Activated T-cell treated with anti-CD3 and anti-CD28 coated beads for 48 hours (primary cell): ENCODE measurements around the gene PDE8A.
"Not testable (repeated sequence)": the region's sequence is repeated elsewhere in the genome, so short reads cannot be mapped to it uniquely, and the experiment has no call there.

Source experiments
- DNase-seq: peaks from one replicate; pipeline ENCODE4 v3.0.0-alpha.2; 2020; ENCODE audit warnings: low read depth

The PDE8A gene

DNA sequence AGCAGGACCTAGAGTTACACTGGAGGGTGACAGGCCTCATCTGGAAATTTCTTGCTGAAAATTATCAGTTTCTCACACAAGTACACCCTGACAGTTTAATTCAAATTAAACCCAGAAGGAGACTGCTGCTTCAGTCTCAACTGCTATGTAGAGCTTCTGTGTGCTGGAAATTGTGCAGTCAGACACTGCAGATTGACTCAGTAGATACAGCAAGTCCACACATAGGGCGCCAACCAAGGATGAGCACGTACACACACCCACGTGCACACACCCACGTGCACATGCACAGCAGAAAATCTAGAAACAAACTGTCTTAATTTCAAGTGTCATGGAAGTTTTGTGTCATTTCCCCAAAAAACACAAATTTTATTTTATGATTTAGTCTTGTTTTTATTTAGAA lies 192.9 kb downstream of the PDE8A start:
- DNase-seq = no peak

- not testable (repeated sequence) for DNase-seq
Observed at GRCh38 chr15:85177042-85177515, 195.4 kb downstream of the PDE8A start.

DNA sequence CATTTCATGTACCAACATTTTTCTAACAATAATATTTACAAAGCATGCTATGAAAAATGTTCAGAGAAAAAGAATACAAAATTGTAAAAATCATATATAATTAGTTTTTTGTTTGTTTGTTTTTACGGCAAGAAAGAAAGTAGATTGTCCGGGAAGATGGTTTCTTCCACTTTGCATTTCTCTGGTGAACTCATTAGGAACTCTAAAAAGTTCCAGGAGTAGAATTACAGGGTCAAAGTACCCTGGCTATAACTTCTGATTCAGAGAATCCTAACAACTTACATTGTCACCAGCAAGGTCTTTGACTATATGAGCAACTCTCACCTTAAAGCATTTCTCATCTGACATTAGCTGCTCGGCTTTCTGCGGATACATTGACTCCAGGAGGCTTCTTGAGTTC lies 196.7 kb downstream of the PDE8A start:
- DNase-seq = no peak

DNA sequence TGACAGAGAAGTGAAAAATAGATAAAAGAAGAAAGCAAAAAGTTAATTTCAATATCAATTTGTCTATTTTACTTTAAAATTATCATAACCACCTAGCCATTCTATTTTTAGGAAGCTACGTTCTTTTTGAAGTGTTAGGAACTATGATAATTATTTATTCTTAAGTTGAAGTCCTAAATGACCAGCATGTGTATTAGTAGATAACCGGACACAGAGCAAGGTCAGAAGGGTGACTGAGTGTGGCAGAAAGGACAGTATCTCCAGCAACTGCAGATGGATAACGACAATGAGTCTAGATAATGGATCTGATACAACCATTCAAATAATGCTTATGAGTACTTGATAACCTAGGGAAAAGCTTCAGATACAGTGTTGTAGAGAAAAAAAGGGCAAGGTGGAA lies 198.0 kb downstream of the PDE8A start:
- no peak for DNase-seq

GRCh38 chr15:85185350-85185749 lies 203.7 kb downstream of the PDE8A start:
- not testable (repeated sequence) for DNase-seq

DNA sequence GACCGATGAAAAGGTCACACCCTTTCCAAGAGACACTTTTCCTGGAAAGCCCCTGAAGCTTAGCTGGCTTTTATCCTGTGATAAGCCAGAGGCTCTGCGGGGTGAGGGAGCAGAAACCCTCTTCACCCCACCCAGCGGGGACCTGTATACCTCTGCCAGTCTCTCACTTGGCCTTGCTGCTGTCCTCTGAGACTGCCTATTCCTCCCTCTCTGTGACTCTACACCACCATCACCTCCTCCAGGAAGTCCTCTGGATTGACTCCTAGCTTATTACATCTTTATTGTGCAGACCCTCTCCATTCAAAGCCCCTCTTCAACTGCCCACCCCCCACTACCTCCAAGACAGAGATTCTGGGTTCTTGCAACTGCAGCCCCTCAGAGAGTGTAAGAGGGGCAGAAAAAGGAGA lies 206.5 kb downstream of the PDE8A start:
- not testable (repeated sequence) for DNase-seq
